Thyroid gland (tissue), 4 donors: ENCODE data around the gene ARL10. TPM values are rescaled to one million over a fixed set of nuclear protein-coding genes. Genes with fewer than 3 reads are reported as not detected.
"Not testable (repeated sequence)": the region's sequence is repeated elsewhere in the genome, so short reads cannot be mapped to it uniquely, and the experiment has no call there.

Experiments used
- DNase-seq, 2 donors: peaks; one replicate each; pipeline ENCODE4 v3.0.0-alpha.2; 2019
- H3K27ac ChIP-seq, 3 donors: fragments of 200-600 bp; sonication (generic); 1 replicate in 2 of 3; 2 replicates in 1 of 3; pipeline ENCODE4 v1.5.1; 2016 to 2019; ENCODE audit warnings: mild to moderate bottlenecking in 1 of 3, moderate library complexity in 1 of 3
- H3K27me3 ChIP-seq: fragments of 200-600 bp; sonication (generic); one replicate; pipeline ENCODE4 v1.5.1; 2019
- H3K36me3 ChIP-seq, 2 donors: fragments of 200-600 bp; sonication (generic); one replicate each; pipeline ENCODE4 v1.5.1; 2016 to 2019
- H3K4me1 ChIP-seq, 2 donors: fragments of 200-600 bp; sonication (generic); one replicate each; pipeline ENCODE4 v1.5.1; 2017 to 2019
- H3K4me3 ChIP-seq, 3 donors: fragments of 200-600 bp; sonication (generic); replicated peaks in 1 of 3; 1 replicate in 2 of 3; 2 replicates in 1 of 3; pipeline ENCODE4 v1.5.1; 2016; ENCODE audit warnings: mild to moderate bottlenecking in 1 of 3
- H3K9me3 ChIP-seq: fragments of 200-600 bp; sonication (generic); one replicate; pipeline ENCODE4 v1.5.1; 2017
- POLR2A ChIP-seq, 2 donors: fragments of 450-650 bp; IDR thresholded peaks; one replicate each; pipeline ENCODE4 v1.6.1; 2017; ENCODE audit warnings: antibody characterized with exemption in 2 of 2, mild to moderate bottlenecking in 2 of 2, moderate library complexity in 1 of 2
- WGBS, 2 donors: methylation state at CpG; one replicate each; pipeline ENCODE4 v1.1.5; 2017; 5-methylcytosine and 5-hydroxymethylcytosine counted together
- intact Hi-C: fragments of 100-400 bp; cut with DNase I; formaldehyde crosslinking; loops from one replicate; pipeline ENCODE4 v1.15.1; 2023
- total RNA-seq, 4 donors: library from RNA; depleted of rRNA; stranded (reverse); fragments of >200 nt; gene quantifications; one replicate each; pipeline ENCODE4 v1.2.3, GENCODE V29; 2016
- TF ChIP-seq, protein P1 (sequence below), 6 experiments: fragments of 200-600 bp in 3 of 6; fragments of 450-650 bp in 3 of 6; sonication (generic) in 3 of 6; IDR thresholded peaks; one replicate each; pipeline ENCODE4 v1.5.1; 2016 to 2019; ENCODE audit warnings: antibody characterized with exemption in 6 of 6, mild to moderate bottlenecking in 2 of 6, inconsistent platforms in 1 of 6, moderate library complexity in 1 of 6

ARL10 gene
- total RNA-seq, 4 donors from 2014 or later, result 2.1 to 11.0 (median 2.8) TPM

DNA sequence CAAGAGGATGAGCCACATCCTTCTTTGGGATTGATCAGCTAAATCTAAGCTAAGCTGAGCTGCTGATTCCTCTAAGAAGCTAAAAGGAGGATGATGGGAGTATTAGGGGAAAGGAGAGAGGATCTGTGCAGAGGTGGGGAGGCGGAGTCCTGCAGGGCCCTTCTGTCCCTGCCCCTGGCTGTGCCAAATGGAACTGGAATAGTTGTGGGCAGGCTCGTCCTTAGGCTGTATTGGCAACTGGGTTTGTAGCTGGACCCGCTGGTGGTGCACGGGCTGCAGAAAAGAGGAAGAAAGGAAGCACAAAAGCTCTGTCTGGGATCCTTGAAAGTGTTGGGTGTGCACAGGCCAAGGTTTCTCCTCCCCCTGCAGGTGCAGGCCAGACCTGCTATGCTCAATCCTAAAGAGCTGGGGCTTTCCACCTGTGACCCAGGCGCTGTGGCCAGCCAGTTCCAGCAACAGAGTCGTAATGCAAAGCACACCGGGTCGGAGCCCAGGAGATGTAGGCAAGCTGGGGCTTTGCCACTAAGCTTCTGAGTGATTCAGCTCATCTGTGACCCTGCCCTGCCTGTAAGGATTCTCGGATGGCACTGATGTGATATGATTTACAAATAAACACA, 41.3 kb downstream of the ARL10 start:
- intact Hi-C loops, result no loop called here
- H3K27ac ChIP-seq, result no peak overlapping the region
- no peaks in the 10 kb centered on the region for H3K9me3 ChIP-seq
- peaks cover 5 to 16% of the 10 kb centered on the region in 2 donors for H3K36me3 ChIP-seq
- DNase-seq, result no peak
- no peaks in the 10 kb centered on the region for H3K4me1 ChIP-seq
- WGBS, 2 donors, result 88 to 93% methylated on average over 9 of the region's 9 CpGs
- H3K27me3 ChIP-seq, result no peaks in the 10 kb centered on the region
- H3K4me3 ChIP-seq, result no peak overlapping the region
- no peak for TF ChIP-seq POLR2A (IDR thresholded peaks at IDR 0.05)
- TF ChIP-seq, protein P1, sequence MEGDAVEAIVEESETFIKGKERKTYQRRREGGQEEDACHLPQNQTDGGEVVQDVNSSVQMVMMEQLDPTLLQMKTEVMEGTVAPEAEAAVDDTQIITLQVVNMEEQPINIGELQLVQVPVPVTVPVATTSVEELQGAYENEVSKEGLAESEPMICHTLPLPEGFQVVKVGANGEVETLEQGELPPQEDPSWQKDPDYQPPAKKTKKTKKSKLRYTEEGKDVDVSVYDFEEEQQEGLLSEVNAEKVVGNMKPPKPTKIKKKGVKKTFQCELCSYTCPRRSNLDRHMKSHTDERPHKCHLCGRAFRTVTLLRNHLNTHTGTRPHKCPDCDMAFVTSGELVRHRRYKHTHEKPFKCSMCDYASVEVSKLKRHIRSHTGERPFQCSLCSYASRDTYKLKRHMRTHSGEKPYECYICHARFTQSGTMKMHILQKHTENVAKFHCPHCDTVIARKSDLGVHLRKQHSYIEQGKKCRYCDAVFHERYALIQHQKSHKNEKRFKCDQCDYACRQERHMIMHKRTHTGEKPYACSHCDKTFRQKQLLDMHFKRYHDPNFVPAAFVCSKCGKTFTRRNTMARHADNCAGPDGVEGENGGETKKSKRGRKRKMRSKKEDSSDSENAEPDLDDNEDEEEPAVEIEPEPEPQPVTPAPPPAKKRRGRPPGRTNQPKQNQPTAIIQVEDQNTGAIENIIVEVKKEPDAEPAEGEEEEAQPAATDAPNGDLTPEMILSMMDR (IDR thresholded peaks at IDR 0.05), result no peak

DNA sequence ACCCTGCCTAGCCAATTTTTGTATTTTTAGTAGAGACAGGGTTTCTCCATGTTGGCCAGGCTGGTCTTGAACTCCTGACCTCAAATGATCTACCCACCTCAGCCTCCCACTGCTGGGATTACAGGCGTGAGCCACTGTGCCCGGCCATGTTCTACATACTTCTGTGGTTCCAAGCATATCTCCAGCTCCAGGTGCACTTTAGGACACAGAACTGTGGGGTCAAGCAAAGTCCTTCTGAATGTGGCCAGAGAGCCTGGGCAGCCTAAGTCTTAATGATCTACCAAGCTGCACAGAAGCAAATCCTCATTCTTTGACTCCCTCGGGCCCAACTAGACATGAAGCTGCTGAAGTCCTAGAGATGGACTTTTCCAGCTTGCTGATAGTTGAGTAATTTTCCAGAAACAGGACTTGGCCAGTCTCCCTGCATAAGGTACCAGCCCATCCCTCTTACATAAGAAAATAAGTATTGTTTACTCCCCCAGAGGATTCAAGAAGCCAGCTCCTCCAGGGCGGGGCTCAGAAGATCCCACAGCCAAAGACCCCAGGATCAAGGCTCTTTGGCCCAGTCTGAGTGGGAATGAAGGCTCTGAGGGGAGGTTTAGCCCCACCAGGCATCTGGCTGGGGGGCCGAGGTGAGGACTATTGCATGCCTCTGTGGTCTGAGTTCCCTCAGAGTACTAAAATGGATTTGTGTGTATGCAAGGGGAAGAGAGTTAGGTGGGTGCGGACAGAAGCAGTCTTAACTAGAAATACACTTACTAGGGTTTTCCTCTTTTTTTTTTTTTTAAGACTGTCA, 42.4 kb downstream of the ARL10 start:
- intact Hi-C loops, result no loop called here
- Histone ChIP-seq H3K27me3 (no peaks in the 10 kb centered on the region), H3K4me1 (no peaks in the 10 kb centered on the region), H3K9me3 (no peaks in the 10 kb centered on the region), H3K27ac (no peak overlapping the region), H3K36me3 (peaks cover 5 to 16% of the 10 kb centered on the region in 2 donors), H3K4me3 (no peak overlapping the region)
- 86 to 94% methylated on average over 6 of the region's 6 CpGs for WGBS, 2 donors
- TF ChIP-seq, protein P1 (IDR thresholded peaks at IDR 0.05), result no peak
- no peak for TF ChIP-seq POLR2A (IDR thresholded peaks at IDR 0.05)
- no peak for DNase-seq

DNA sequence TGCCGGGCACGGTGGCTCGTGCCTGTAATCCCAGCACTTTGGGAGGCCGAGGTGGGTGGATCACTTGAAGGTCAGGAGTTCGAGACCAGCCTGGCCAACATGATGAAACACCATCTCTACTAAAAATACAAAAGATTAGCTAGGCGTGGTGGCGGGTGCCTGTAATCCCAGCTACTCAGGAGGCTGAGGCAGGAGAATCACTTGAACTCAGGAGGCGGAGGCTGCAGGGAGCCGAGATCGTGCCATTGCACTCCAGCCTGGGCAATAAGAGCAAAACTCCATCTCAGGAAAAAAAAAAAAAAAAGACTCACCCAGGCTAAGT, 42.9 kb downstream of the ARL10 start:
- H3K27ac ChIP-seq, intact Hi-C loops, H3K27me3 ChIP-seq, H3K9me3 ChIP-seq, H3K4me1 ChIP-seq, DNase-seq, H3K4me3 ChIP-seq: not testable (repeated sequence)
- peaks cover 5 to 16% of the 10 kb centered on the region in 2 donors for H3K36me3 ChIP-seq
- WGBS, 2 donors, result 97 to 98% methylated on average over 10 of the region's 10 CpGs

DNA sequence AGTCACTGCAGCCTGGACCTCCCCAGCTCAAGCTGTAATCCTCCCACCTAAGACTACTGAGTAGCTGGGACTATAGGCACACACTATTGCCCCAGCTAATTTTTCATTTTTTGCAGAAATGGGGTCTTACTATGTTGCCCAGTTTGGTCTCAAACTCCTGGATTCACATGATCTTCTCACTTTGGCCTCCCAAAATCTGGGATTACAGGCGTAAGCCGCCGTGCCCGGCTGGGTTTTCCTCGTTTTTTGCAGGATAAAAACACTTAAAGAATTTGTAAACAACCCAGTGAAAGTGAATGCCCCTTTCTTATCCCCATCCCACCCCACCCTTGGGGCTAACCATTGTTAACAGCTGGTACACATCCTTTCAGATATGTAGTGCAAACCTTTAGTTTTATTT, 43.3 kb downstream of the ARL10 start:
- TF ChIP-seq POLR2A (IDR thresholded peaks at IDR 0.05), result no peak
- TF ChIP-seq, protein P1 (IDR thresholded peaks at IDR 0.05), result no peak
- intact Hi-C loops, result no loop called here
- Histone ChIP-seq H3K27me3 (no peaks in the 10 kb centered on the region), H3K4me1 (peaks cover 0 to 3% of the 10 kb centered on the region in 2 donors), H3K27ac (no peak overlapping the region), H3K4me3 (no peak overlapping the region), H3K9me3 (no peaks in the 10 kb centered on the region), H3K36me3 (peaks cover 5 to 16% of the 10 kb centered on the region in 2 donors)
- 94 to 96% methylated on average over 5 of the region's 5 CpGs for WGBS, 2 donors
- DNase-seq, result no peak

DNA sequence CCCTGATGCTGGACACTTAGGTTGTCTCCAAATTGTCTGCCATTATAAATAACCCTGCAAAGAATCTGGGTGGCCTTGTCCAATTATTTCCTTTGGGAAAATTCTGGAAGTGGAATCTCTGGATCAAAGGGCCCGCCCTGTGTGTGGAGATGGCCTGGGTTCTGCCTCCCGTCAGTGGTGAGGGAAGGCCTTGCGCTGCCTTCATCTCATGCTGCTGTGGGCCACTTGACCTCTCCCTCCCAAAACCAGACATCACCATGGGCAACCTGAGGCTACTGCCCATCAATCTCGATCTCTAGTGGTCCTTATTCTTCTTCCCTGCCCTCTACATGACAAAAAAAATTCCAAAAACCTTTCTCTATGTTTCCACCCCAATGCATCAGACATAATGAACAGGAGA, 44.5 kb downstream of the ARL10 start:
- DNase-seq, result no peak
- H3K9me3 ChIP-seq, result no peaks in the 10 kb centered on the region
- H3K4me3 ChIP-seq, result no peak overlapping the region
- WGBS, 2 donors, result 90 to 95% methylated on average over 4 of the region's 4 CpGs
- peaks cover 5 to 16% of the 10 kb centered on the region in 2 donors for H3K36me3 ChIP-seq
- intact Hi-C loops, result loop anchor here (5.0 kb wide), 1 partner anchor 38 kb away; the partner anchor contains the start of gene FAF2
- no peak overlapping the region for H3K27ac ChIP-seq
- no peak for TF ChIP-seq POLR2A (IDR thresholded peaks at IDR 0.05)
- TF ChIP-seq, protein P1 (IDR thresholded peaks at IDR 0.05), result no peak
- H3K4me1 ChIP-seq, result peaks cover 5 to 14% of the 10 kb centered on the region in 2 donors
- H3K27me3 ChIP-seq, result no peaks in the 10 kb centered on the region
